Cardiac muscle cell (in vitro differentiated cells and primary cell): ENCODE results near the gene CCNA1. TPM values are rescaled to one million over a fixed set of nuclear protein-coding genes. Genes with fewer than 3 reads are reported as not detected.

Source experiments
- DNase-seq, 2 donors: peaks; one replicate each; pipeline versions ENCODE4 v3.0.0 to v3.0.0-alpha.2; 2010 to 2017; ENCODE audit warnings: low read depth in 1 of 2, low spot score in 1 of 2
- H3K27ac ChIP-seq: fragments of 200-600 bp; sonication (generic); 2 replicates; pipeline ENCODE4 v1.5.1; 2016
- H3K27me3 ChIP-seq: fragments of 200-600 bp; sonication (generic); 2 replicates; pipeline ENCODE4 v1.6.0; 2016; ENCODE audit warnings: control low read depth
- H3K36me3 ChIP-seq: fragments of 200-600 bp; sonication (generic); 2 replicates; pipeline ENCODE4 v1.5.1; 2016; ENCODE audit warnings: control low read depth
- H3K4me1 ChIP-seq: fragments of 200-600 bp; sonication (generic); 2 replicates; pipeline ENCODE4 v1.8.1; 2017; ENCODE audit warnings: low read depth, mild to moderate bottlenecking, mixed run types
- H3K4me3 ChIP-seq: fragments of 200-600 bp; sonication (generic); 2 replicates; pipeline ENCODE4 v1.5.1; 2016; ENCODE audit warnings: mild to moderate bottlenecking
- H3K9me3 ChIP-seq: fragments of 200-600 bp; sonication (generic); 2 replicates; pipeline ENCODE4 v1.5.1; 2017; ENCODE audit warnings: low read depth, mild to moderate bottlenecking, control low read depth
- CTCF ChIP-seq: IDR thresholded peaks from 2 replicates; pipeline ENCODE4 v1.5.1; 2012; ENCODE audit warnings: low read depth, mild to moderate bottlenecking, low read length
- polyA plus RNA-seq: library from polyadenylated mRNA; unstranded; fragments of >200 nt; fragmentation: Nextera tagmentation; extraction: Ambion mirVana; gene quantifications from 2 replicates; pipeline ENCODE4 v1.2.1, GENCODE V29; 2016
- total RNA-seq: library from RNA; depleted of rRNA; stranded (reverse); fragments of >200 nt; gene quantifications from 2 replicates; pipeline ENCODE4 v1.2.3, GENCODE V29; 2016

Gene CCNA1
- total and polyA plus RNA-seq, 2 experiments from 2014 or later = 0.26 to 1.4 TPM

DNA sequence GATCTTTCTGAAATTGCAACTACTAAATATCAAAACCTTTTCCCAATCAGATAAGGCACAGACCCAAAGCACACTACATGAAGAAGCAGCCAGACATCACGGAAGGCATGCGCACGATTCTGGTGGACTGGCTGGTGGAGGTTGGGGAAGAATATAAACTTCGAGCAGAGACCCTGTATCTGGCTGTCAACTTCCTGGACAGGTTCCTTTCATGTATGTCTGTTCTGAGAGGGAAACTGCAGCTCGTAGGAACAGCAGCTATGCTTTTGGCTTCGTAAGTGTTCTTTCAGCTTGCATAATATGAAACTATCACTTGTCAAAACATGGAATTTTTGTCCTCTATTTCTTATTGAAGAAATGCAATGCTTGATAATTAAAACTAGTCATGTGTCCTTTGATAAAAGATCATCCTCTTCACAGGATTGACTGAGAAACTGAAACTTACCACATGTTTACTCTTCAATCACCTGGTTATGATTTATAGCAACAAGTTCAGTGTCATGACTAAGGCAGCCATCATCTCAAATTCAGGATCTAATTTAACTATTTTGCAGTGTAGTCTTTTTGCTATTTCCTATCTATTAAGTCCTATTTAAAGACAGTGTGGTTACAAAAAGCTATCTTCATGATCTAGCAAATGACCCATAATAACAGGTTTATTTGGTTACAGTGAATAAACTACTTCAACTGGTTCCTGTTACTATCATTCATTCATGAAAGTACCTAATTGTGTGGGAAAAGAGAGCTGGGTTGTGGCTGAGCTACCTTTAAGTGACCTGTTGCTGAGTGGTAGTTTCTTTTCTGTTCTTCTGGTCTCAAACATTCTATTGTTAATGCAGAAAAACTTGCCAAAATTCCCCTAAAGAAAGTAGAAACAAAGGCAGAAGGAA is 6.5 kb downstream of the CCNA1 start:
- Histone ChIP-seq H3K27ac (no peak overlapping the region), H3K9me3 (no peaks in the 10 kb centered on the region), H3K4me1 (no peaks in the 10 kb centered on the region), H3K36me3 (no peaks in the 10 kb centered on the region), H3K4me3 (no peak overlapping the region), H3K27me3 (peaks cover 48% of the 10 kb centered on the region)
- TF ChIP-seq CTCF = no peak
- no peak for DNase-seq

GRCh38 chr13:36445278-36445677 is 13.0 kb downstream of the CCNA1 start:
- DNase-seq = no peak
- Histone ChIP-seq H3K27me3 (no peaks in the 10 kb centered on the region), H3K27ac (no peak overlapping the region), H3K4me3 (no peak overlapping the region), H3K36me3 (no peaks in the 10 kb centered on the region), H3K4me1 (no peaks in the 10 kb centered on the region), H3K9me3 (no peaks in the 10 kb centered on the region)
- TF ChIP-seq CTCF = no peak

GRCh38 chr13:36445891-36446351 is 13.6 kb downstream of the CCNA1 start:
- Histone ChIP-seq H3K9me3 (no peaks in the 10 kb centered on the region), H3K27ac (no peak overlapping the region), H3K4me3 (no peak overlapping the region), H3K4me1 (no peaks in the 10 kb centered on the region), H3K27me3 (no peaks in the 10 kb centered on the region), H3K36me3 (no peaks in the 10 kb centered on the region)
- no peak for DNase-seq
- no peak for TF ChIP-seq CTCF

DNA sequence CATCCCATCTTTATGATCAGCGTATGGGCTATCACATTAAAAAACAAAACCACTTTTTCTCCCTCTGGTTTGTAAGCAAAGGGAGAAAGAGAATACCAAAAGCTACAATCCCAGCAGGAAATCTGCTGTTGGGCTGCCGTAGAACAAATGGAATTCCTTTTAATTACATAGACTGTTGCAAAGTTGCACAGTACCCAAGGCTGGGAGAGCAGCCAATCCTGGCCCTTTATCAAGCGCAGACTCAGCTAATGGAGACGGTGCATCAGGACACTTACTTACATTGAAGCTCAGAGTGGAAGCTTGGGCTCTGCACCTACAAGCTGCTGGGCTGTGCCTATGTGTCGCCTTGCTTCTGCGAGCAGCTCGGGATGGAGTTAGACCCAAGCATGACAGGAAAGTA is 15.2 kb downstream of the CCNA1 start:
- peak in 1 of 2 donors; percentile 67 for DNase-seq
- TF ChIP-seq CTCF = no peak
- Histone ChIP-seq H3K4me3 (no peak overlapping the region), H3K27ac (no peak overlapping the region), H3K9me3 (no peaks in the 10 kb centered on the region), H3K27me3 (no peaks in the 10 kb centered on the region), H3K36me3 (no peaks in the 10 kb centered on the region), H3K4me1 (no peaks in the 10 kb centered on the region)

- Histone ChIP-seq H3K36me3 (no peaks in the 10 kb centered on the region), H3K4me1 (no peaks in the 10 kb centered on the region), H3K27ac (no peak overlapping the region), H3K27me3 (no peaks in the 10 kb centered on the region), H3K9me3 (no peaks in the 10 kb centered on the region), H3K4me3 (no peak overlapping the region)
- TF ChIP-seq CTCF = no peak
- DNase-seq = no peak
Observed at GRCh38 chr13:36450534-36450933, 18.2 kb downstream of the CCNA1 start.
